ENCODE results near the gene ANKMY1. TPM values are rescaled to one million over a fixed set of nuclear protein-coding genes. Genes with fewer than 3 reads are reported as not detected.

ANKMY1 gene
- total and polyA plus RNA-seq, 2 of the 8 experiments (the other 6 are each of a cell fraction or from before 2014, with no cell fraction given): 4.5 to 4.8 TPM

DNA sequence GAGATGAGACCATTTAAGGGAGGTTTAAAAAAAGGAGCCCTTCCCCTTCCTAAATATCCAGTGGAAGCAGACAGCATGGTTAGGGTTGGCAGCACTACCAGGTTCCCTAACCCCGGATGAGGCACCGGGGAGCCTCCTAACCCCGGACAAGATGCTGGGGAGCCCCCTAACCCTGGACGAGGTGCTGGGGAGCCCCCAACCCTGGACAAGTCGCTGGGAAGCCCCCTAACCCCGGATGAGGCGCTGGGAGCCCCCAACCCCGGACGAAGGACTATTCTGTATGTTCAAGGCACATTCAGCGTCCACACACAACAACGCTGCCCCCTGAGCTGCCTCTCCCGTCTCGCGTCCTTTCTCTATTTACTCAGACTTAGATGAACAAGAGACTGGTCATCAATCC lies 51.9 kb downstream of the ANKMY1 start:
- H3K4ac ChIP-seq (replicated peaks; ENCODE audit: insufficient read length, low read depth, low read length): no peak overlapping the region
- H4K8ac ChIP-seq (ENCODE audit: extremely low read depth, insufficient read depth, low read length): no peak overlapping the region
- FAIRE-seq: no peak
- H4K20me1 ChIP-seq (replicated peaks in 1 of 2; ENCODE audit: control insufficient read depth in 1 of 2, insufficient read depth in 2 of 2, low read length in 2 of 2): peaks cover 0 to 5% of the 10 kb centered on the region in 2 experiments
- H3K27ac ChIP-seq (ENCODE audit: low read depth, low read length): no peak overlapping the region
- H3K14ac ChIP-seq (ENCODE audit: insufficient read length): no peak overlapping the region
- H3K36me3 ChIP-seq (ENCODE audit: control insufficient read depth in 2 of 4, insufficient read depth in 4 of 4, low read length in 3 of 4): no peaks in the 10 kb centered on the region
- H3K4me2 ChIP-seq (ENCODE audit: insufficient read depth in 1 of 2, low read depth in 2 of 2, low read length in 2 of 2): no peak overlapping the region
- no peaks in the 10 kb centered on the region for H3K9me3 ChIP-seq (ENCODE audit: insufficient read depth in 2 of 2, low read depth in 1 of 2, low read length in 1 of 2)
- H2BK120ac ChIP-seq (replicated peaks; ENCODE audit: low read depth, low read length): no peak overlapping the region
- H2AFZ ChIP-seq (ENCODE audit: low read length): no peak overlapping the region
- POLR2A ChIA-PET (ENCODE audit: partially characterized antibody): no interaction called here
- no peak overlapping the region for H2BK12ac ChIP-seq (ENCODE audit: low read depth, low read length)
- WGBS, 2 experiments (ENCODE audit: extremely low coverage in 1 of 2, insufficient coverage in 1 of 2, insufficient read length in 1 of 2, insufficient replicate concordance in 2 of 2, low coverage in 1 of 2, low lambda C conversion rate in 2 of 2, missing lambda C conversion rate in 1 of 2): 75% methylated on average over 14 of the region's 14 CpGs; no CpG with 5 or more reads in 1 of the 2 experiments
- no peak overlapping the region for H3K56ac ChIP-seq (replicated peaks; ENCODE audit: insufficient read length, low read depth, low read length)
- H4K5ac ChIP-seq (ENCODE audit: insufficient read length, low read depth, low read length): no peak overlapping the region
- no peak overlapping the region for H2BK15ac ChIP-seq (ENCODE audit: low read length)
- CTCF ChIA-PET (ENCODE audit: partially characterized antibody): interaction anchor here (0.6 to 0.8 kb wide), 2 partner anchors 8 to 199 kb away, joined by 3 to 4 read pairs; no protein-coding TSS in a partner anchor
- H3K9ac ChIP-seq (replicated peaks in 1 of 4; ENCODE audit: extremely low read depth in 1 of 4, low read depth in 3 of 4, low read length in 3 of 4): no peak overlapping the region
- no peak overlapping the region for H2AK5ac ChIP-seq (ENCODE audit: low read depth, low read length)
- no peaks in the 10 kb centered on the region for H3K79me1 ChIP-seq (ENCODE audit: low read depth, low read length)
- H3K79me2 ChIP-seq (ENCODE audit: control insufficient read depth in 1 of 2, insufficient read depth in 2 of 2, low read length in 2 of 2): no peaks in the 10 kb centered on the region
- DNase-seq (ENCODE audit: low read depth in 1 of 2, low spot score in 2 of 2): no peak
- no peaks in the 10 kb centered on the region for H3K4me1 ChIP-seq (replicated peaks in 1 of 4; ENCODE audit: control insufficient read depth in 3 of 4, insufficient read depth in 4 of 4, low read length in 3 of 4)
- peaks cover 0 to 2% (median 0%) of the 10 kb centered on the region in 4 experiments; a peak in 1 of 7 replicates for H3K27me3 ChIP-seq (replicated peaks in 1 of 4; ENCODE audit: control insufficient read depth in 3 of 4, extremely low read depth in 1 of 4, insufficient read depth in 3 of 4, low read length in 3 of 4)
- no peak overlapping the region for H3K23ac ChIP-seq (ENCODE audit: insufficient read length)
- no peak overlapping the region for H3K18ac ChIP-seq (ENCODE audit: extremely low read depth, low read length)
- no peak overlapping the region for H4K91ac ChIP-seq (replicated peaks; ENCODE audit: insufficient read length, low read length)
- H3K23me2 ChIP-seq (ENCODE audit: low read depth, low read length): peaks cover 6% of the 10 kb centered on the region; the same call in 1 of the 2 replicates
- H2BK20ac ChIP-seq (ENCODE audit: low read length): no peak overlapping the region
- no peak overlapping the region for H2BK5ac ChIP-seq (ENCODE audit: low read depth, low read length)
- no peak overlapping the region for H3K4me3 ChIP-seq (ENCODE audit: extremely low read depth in 1 of 4, insufficient read depth in 2 of 4, low read depth in 3 of 4, low read length in 4 of 4)
- TF ChIP-seq KDM5A (IDR thresholded peaks at IDR 0.05; ENCODE audit: low read length) (no peak), KDM4A (IDR thresholded peaks at IDR 0.05; ENCODE audit: low read depth, low read length, severe bottlenecking) (no peak), RBBP5 (IDR thresholded peaks at IDR 0.05; ENCODE audit: borderline replicate concordance, low read depth, low read length) (no peak), POU5F1 (IDR thresholded peaks at IDR 0.05; ENCODE audit: low read depth, low read length) (no peak), NANOG (IDR thresholded peaks at IDR 0.05; ENCODE audit: insufficient read depth, low read depth, low read length, poor library complexity, severe bottlenecking) (no peak), ATF3 (IDR thresholded peaks at IDR 0.05; ENCODE audit: insufficient read depth, low read depth, low read length) (no peak), HDAC2 (IDR thresholded peaks at IDR 0.05; ENCODE audit: borderline replicate concordance in 1 of 2, low read depth in 2 of 2, low read length in 2 of 2) (no peak), POLR2AphosphoS5 (IDR thresholded peaks at IDR 0.05; ENCODE audit: low read depth, low read length) (no peak), TCF12 (IDR thresholded peaks at IDR 0.05; ENCODE audit: low read depth, low read length) (no peak), TAF1 (IDR thresholded peaks at IDR 0.05; ENCODE audit: low read depth, low read length) (no peak), SUZ12 (IDR thresholded peaks at IDR 0.05; ENCODE audit: low read length) (no peak), TBP (IDR thresholded peaks at IDR 0.05; ENCODE audit: low read depth, low read length) (no peak), SIN3A (conservative IDR thresholded peaks at IDR 0.05 in 1 of 2, IDR thresholded peaks at IDR 0.05 in 1 of 2; ENCODE audit: low read depth in 1 of 2, low read length in 2 of 2) (no peak), SP1 (IDR thresholded peaks at IDR 0.05; ENCODE audit: low read depth, low read length) (no peak)
